Peyer's patch (tissue), 4 donors: ENCODE data around the gene TMEM232. TPM values are rescaled to one million over a fixed set of nuclear protein-coding genes. Genes with fewer than 3 reads are reported as not detected.
A peak's percentile ranks its signal among the peaks of the same experiment; 100 is the strongest.
"Not testable (repeated sequence)": the region's sequence is repeated elsewhere in the genome, so short reads cannot be mapped to it uniquely, and the experiment has no call there.

Experiments used
- DNase-seq, 3 donors: peaks; one replicate each; pipeline ENCODE4 v3.0.0-alpha.2; 2017 to 2019
- H3K27ac ChIP-seq, 4 donors: fragments of 200-600 bp; sonication (generic); one replicate each; pipeline ENCODE4 v1.5.1; 2016 to 2019
- H3K27me3 ChIP-seq, 2 donors: fragments of 200-600 bp; sonication (generic); one replicate each; pipeline ENCODE4 v1.5.1; 2019
- H3K36me3 ChIP-seq, 3 donors: fragments of 200-600 bp; sonication (generic); one replicate each; pipeline ENCODE4 v1.5.1; 2016 to 2019
- H3K4me1 ChIP-seq, 4 donors: fragments of 200-600 bp; sonication (generic); one replicate each; pipeline ENCODE4 v1.5.1; 2016 to 2019
- H3K4me3 ChIP-seq, 4 donors: fragments of 200-600 bp; sonication (generic); 1 replicate in 3 of 4; 2 replicates in 1 of 4; pipeline ENCODE4 v1.5.1; 2016 to 2019; ENCODE audit warnings: mild to moderate bottlenecking in 1 of 4
- H3K9me3 ChIP-seq, 4 donors: fragments of 200-600 bp; sonication (generic); one replicate each; pipeline ENCODE4 v1.5.1; 2016 to 2019; ENCODE audit warnings: mild to moderate bottlenecking in 1 of 4
- POLR2A ChIP-seq, 2 donors: fragments of 450-650 bp; IDR thresholded peaks; one replicate each; pipeline ENCODE4 v1.5.1; 2017; ENCODE audit warnings: antibody characterized with exemption in 2 of 2, mild to moderate bottlenecking in 2 of 2, moderate library complexity in 2 of 2
- total RNA-seq, 4 donors: library from RNA; depleted of rRNA; stranded (reverse); fragments of >200 nt; gene quantifications; one replicate each; pipeline ENCODE4 v1.1.0, GENCODE V29; 2016
- TF ChIP-seq, protein P1 (sequence below), 6 experiments: fragments of 450-650 bp in 4 of 6; fragments of 200-600 bp in 2 of 6; sonication (generic) in 1 of 6; IDR thresholded peaks; one replicate each; pipeline ENCODE4 v1.5.1; 2017 to 2019; ENCODE audit warnings: antibody characterized with exemption in 6 of 6, mild to moderate bottlenecking in 3 of 6, moderate library complexity in 1 of 6

Gene TMEM232
- total RNA-seq, 4 donors from 2014 or later, result 1.1 to 5.5 (median 3.3) TPM

DNA sequence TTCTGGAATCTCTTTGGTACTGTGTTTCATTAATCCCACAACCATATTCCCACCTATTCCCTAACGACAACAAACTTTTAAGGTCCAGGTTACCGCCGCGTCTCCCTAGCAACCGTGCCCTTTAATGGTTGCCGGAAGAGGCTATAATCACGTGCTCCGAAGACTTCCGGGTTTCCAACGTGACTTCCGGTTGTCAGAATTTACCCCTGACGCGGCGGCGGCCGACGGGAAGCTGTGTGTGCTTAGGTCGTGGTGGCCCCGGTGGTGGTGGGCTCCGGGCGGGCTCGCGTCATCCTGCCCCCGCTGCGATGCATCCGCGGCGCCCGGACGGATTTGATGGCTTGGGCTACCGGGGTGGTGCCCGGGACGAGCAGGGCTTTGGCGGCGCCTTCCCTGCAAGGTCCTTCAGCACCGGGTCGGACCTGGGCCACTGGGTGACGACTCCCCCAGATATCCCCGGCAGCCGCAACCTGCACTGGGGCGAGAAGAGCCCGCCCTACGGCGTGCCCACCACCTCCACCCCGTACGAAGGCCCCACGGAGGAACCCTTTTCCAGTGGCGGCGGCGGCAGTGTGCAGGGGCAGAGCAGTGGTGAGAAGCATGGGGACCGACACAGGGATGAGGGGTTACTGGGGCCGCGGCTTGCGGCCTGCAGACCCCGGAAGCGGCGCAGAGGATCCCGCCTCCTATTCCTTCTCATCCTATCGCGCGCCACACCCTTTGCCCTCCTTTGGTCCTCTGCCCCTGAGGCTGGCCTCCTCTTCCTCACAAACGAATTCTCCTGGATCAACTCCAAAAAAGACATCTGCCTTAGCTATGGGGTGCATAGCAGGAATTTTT lies 12.6 kb upstream of the TMEM232 start, which contains the start of gene SLC25A46:
Gene SLC25A46, plus strand, starts transcription at position 196 of the 840 bp plus-strand sequence. Its CDS starts 113 bp downstream, at position 309.
- H3K36me3 ChIP-seq, result no peaks in the 10 kb centered on the region

DNA sequence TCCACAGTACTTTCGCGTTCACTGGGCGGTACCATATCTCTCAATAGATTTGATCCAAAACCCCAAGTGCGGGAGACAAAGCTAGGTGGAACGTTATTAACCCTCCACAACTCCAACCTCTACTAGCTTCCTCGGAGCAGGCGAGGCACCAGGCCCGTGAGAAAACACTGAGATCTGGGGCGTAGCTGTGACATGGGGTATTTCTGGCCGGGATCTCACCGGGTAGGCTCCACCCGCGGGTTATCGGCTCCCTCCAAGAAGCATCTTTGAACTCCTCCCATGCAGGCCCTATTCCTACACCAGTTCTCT lies 12.0 kb upstream of the TMEM232 start:
- TF ChIP-seq POLR2A (IDR thresholded peaks at IDR 0.05), result no peak
- TF ChIP-seq, protein P1, sequence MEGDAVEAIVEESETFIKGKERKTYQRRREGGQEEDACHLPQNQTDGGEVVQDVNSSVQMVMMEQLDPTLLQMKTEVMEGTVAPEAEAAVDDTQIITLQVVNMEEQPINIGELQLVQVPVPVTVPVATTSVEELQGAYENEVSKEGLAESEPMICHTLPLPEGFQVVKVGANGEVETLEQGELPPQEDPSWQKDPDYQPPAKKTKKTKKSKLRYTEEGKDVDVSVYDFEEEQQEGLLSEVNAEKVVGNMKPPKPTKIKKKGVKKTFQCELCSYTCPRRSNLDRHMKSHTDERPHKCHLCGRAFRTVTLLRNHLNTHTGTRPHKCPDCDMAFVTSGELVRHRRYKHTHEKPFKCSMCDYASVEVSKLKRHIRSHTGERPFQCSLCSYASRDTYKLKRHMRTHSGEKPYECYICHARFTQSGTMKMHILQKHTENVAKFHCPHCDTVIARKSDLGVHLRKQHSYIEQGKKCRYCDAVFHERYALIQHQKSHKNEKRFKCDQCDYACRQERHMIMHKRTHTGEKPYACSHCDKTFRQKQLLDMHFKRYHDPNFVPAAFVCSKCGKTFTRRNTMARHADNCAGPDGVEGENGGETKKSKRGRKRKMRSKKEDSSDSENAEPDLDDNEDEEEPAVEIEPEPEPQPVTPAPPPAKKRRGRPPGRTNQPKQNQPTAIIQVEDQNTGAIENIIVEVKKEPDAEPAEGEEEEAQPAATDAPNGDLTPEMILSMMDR (IDR thresholded peaks at IDR 0.05), result no peak
- no peaks in the 10 kb centered on the region for H3K36me3 ChIP-seq
- peak overlapping the region; percentile 67 to 99 (median 87) for H3K4me3 ChIP-seq
- H3K27me3 ChIP-seq, result no peaks in the 10 kb centered on the region
- peaks cover 0 to 27% (median 4%) of the 10 kb centered on the region in 4 donors for H3K4me1 ChIP-seq
- DNase-seq, result no peak
- H3K9me3 ChIP-seq, result no peaks in the 10 kb centered on the region
- H3K27ac ChIP-seq, result peak overlapping the region; percentile 84 to 92 (median 88)

More for the DNA sequence above, 12.6 kb upstream of the TMEM232 start, which contains the start of gene SLC25A46:
- H3K4me3 ChIP-seq, result peak within 1 kb of the TSS; percentile 67 to 99 (median 87)
- peak; percentile 47 to 66 for TF ChIP-seq POLR2A (IDR thresholded peaks at IDR 0.05)
- TF ChIP-seq, protein P1 (IDR thresholded peaks at IDR 0.05), result no peak
- no peaks in the 10 kb centered on the region for H3K27me3 ChIP-seq
- H3K4me1 ChIP-seq, result peaks cover 0 to 27% (median 4%) of the 10 kb centered on the region in 4 donors
- H3K9me3 ChIP-seq, result no peaks in the 10 kb centered on the region
- DNase-seq, result peak; percentile 90 to 95 (median 90)
- H3K27ac ChIP-seq, result peak within 1 kb of the TSS; percentile 84 to 92 (median 88)

DNA sequence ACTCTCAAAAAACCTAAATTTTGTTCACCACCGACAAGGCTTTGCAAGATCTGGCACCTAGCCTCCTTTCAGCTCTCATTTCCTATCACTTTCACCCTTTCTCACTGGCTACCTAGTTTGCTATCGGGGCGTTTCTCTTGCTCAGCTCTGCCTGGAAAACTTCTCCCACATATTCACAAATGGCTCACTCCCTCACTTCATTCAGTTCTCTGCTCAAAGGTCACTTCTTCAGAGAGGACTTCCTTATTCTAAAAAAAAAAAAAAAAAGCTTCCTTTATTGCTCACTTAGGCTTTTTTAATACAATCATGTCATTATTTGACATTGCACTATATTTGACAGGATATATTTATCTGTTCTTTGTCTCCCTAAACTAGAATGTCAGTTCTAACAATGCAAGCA lies 10.3 kb upstream of the TMEM232 start:
- TF ChIP-seq, protein P1 (IDR thresholded peaks at IDR 0.05), result no peak
- peak in 1 of 2 donors; percentile 9 for TF ChIP-seq POLR2A (IDR thresholded peaks at IDR 0.05)
- Histone ChIP-seq H3K36me3 (no peaks in the 10 kb centered on the region), H3K9me3 (no peaks in the 10 kb centered on the region), H3K27me3 (no peaks in the 10 kb centered on the region), H3K4me3 (peak overlapping the region in 2 of 4 donors; percentile 12 to 33), H3K27ac (peak overlapping the region in 1 of 4 donors; percentile 79), H3K4me1 (peaks cover 0 to 27% (median 4%) of the 10 kb centered on the region in 4 donors)
- no peak for DNase-seq

DNA sequence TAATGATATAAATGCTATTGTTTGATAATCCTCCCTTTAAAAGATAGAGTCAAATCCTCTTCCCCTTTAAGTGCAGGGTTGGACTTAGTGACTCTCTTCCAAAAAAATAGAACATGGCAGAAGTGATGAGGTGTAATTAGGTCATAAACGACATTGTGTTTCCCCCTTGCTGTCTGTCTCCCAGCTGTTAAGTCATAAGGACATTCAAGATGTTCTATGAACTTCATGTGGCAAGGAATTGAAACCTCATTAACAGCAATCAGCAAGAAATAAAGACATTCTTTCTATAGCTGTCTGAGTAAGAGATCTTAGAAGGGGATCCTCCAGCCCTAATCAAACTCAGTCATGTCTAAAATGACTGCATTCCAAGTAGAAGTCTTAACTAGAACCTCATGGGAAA lies 9.1 kb upstream of the TMEM232 start:
- TF ChIP-seq, protein P1 (IDR thresholded peaks at IDR 0.05), result no peak
- TF ChIP-seq POLR2A (IDR thresholded peaks at IDR 0.05), result no peak
- Histone ChIP-seq H3K36me3 (no peaks in the 10 kb centered on the region), H3K4me1 (peaks cover 0 to 21% (median 4%) of the 10 kb centered on the region in 4 donors), H3K4me3 (no peak overlapping the region), H3K9me3 (no peaks in the 10 kb centered on the region), H3K27me3 (no peaks in the 10 kb centered on the region), H3K27ac (no peak overlapping the region)
- no peak for DNase-seq

DNA sequence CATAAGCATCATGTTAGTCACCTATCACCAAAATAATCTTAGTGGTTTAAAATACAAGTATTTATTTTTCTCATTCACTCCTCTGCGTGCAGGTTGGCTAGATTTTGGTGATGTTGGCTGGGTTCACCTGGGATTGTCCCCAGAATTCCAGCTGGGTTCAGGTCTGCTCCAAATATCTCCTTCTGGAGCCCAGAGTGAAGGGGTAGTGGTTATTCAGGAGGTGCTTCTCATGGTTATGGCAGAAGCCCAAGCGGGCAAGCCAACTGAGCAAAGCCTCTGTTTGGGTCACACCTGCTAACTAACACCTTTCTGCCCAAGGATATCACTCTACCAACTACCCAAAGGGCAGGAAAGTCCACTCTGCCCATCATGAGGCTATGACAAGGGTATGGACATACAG lies 7.6 kb upstream of the TMEM232 start:
- H3K36me3 ChIP-seq, result no peaks in the 10 kb centered on the region
- H3K27me3 ChIP-seq, result no peaks in the 10 kb centered on the region
- DNase-seq, result no peak
- H3K9me3 ChIP-seq, result no peaks in the 10 kb centered on the region
- no peak overlapping the region for H3K4me3 ChIP-seq
- TF ChIP-seq, protein P1 (IDR thresholded peaks at IDR 0.05), result no peak
- no peak for TF ChIP-seq POLR2A (IDR thresholded peaks at IDR 0.05)
- no peak overlapping the region for H3K27ac ChIP-seq
- H3K4me1 ChIP-seq, result peaks cover 0 to 11% (median 0%) of the 10 kb centered on the region in 4 donors

DNA sequence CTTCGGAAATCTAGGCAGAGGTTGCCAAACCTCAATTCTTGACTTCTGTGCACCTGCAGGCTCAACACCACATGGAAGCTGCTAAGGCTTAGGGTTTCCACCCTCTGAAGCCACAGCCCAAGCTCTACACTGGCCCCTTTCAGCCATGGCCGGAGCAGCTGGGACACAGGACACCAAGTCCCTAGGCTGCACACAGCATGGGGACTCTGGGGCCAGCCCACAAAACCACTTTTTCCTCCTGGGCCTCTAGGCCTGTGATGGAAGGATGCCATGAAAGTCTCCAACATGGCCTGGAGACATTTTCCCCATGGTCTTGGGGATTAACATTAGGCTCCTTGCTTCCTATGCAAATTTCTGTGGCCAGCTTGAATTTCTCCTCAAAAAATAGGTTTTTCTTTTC lies 5.0 kb upstream of the TMEM232 start:
- not testable (repeated sequence) for H3K4me1 ChIP-seq, H3K4me3 ChIP-seq, H3K36me3 ChIP-seq, H3K27me3 ChIP-seq, H3K27ac ChIP-seq, H3K9me3 ChIP-seq, DNase-seq
